Stimulated activated effector memory CD8-positive, alpha-beta T cell treated with anti-CD3 and anti-CD28 coated beads, Interleukin-12 subunit alpha, Interleukin-12 subunit beta, amount 100 ng/mL, for 72 hours (primary cell): ENCODE results near the gene GFI1B.
"Not testable (repeated sequence)": the region's sequence is repeated elsewhere in the genome, so short reads cannot be mapped to it uniquely, and the experiment has no call there.

Source experiments
- ATAC-seq: fragments of 150-1000 bp; cut with Tn5 transposase; 2 replicates; pipeline ENCODE4 v1.10.0; 2021
- DNase-seq, 2 donors: peaks; one replicate each; pipeline ENCODE4 v3.0.0; 2021 to 2022; ENCODE audit warnings: low spot score in 2 of 2
- H3K27ac Mint-ChIP-seq: one replicate; pipeline ENCODE4 v1.8.0; 2022; ENCODE audit warnings: mild to moderate bottlenecking, mixed read lengths
- H3K36me3 Mint-ChIP-seq: one replicate; pipeline ENCODE4 v1.8.0; 2022; ENCODE audit warnings: mild to moderate bottlenecking, mixed read lengths
- H3K4me1 Mint-ChIP-seq: one replicate; pipeline ENCODE4 v1.8.0; 2022; ENCODE audit warnings: mixed read lengths
- H3K4me3 Mint-ChIP-seq: one replicate; pipeline ENCODE4 v1.8.0; 2022; ENCODE audit warnings: mild to moderate bottlenecking, mixed read lengths
- H3K9me3 Mint-ChIP-seq: one replicate; pipeline ENCODE4 v1.8.0; 2022; ENCODE audit warnings: mixed read lengths

The GFI1B gene

DNA sequence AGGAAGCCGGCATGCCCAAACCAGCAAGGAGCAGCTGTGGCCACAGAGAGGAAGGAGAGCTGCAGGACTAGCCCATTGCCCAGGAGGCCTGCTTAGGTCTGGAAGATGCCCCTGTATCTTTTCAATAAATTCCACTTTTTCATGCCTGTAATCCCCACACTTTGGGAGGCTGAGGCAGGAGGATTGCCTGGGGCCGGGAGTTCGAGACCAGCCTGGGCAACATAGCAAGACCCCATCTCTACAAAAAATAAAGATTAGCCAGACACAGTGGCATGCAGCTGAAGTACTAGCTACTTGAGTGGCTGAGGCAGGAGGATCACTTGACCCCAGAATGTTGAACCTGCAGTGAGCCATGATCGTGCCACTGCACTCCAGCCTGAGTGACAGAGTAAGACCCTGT lies 28.8 kb upstream of the GFI1B start:
- Mint-ChIP-seq H3K4me1 (peaks cover 6% of the 10 kb centered on the region), H3K9me3 (no peaks in the 10 kb centered on the region), H3K36me3 (peaks cover 1% of the 10 kb centered on the region), H3K4me3 (no peak overlapping the region), H3K27ac (no peak overlapping the region)
- DNase-seq, result no peak
- ATAC-seq, result no peak

DNA sequence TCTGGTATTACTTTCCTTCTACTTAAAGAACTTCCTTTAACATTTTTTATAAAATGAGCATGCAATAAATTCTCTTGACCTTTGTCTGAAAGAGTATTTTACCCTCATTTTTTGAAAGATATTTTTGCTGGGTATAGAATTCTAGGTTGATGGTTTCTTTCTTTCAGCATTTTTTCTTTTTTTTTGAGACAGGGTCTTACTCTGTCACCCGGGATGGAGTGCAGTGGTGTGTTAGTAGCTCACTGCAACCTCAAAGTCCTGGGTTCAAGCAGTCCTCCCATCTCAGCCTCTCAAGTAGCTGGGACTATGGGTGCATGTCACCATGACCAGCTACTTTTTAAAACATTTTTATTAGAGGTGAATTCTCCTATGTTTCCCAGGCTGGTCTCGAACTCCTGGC lies 23.4 kb upstream of the GFI1B start:
- no peak for ATAC-seq
- Mint-ChIP-seq H3K9me3 (peaks cover 3% of the 10 kb centered on the region), H3K4me1 (no peaks in the 10 kb centered on the region), H3K4me3 (no peak overlapping the region), H3K27ac (no peak overlapping the region), H3K36me3 (no peaks in the 10 kb centered on the region)
- DNase-seq, result no peak

DNA sequence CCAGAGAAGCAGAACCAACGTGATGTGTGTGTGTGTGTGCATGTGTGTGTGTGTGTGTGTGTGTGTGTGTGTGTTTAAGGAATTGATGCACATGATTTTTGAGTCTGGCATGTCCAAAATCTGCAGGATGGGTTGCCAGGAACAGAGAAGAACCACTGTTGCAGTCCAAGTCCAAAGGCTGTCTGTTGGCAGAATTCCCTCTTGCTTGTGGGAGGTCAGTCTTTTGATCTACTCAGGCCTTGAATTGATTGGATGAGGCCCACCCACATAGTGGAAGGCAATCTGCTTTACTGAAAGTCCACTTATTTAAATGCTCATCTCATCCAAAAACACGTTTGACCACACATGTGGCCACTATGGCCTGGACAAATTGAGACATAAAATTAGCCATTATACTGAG lies 22.7 kb upstream of the GFI1B start:
- no peaks in the 10 kb centered on the region for H3K4me1 Mint-ChIP-seq
- ATAC-seq, result no peak
- no peak overlapping the region for H3K27ac Mint-ChIP-seq
- H3K4me3 Mint-ChIP-seq, result no peak overlapping the region
- DNase-seq, result no peak
- H3K36me3 Mint-ChIP-seq, result no peaks in the 10 kb centered on the region
- H3K9me3 Mint-ChIP-seq, result peaks cover 3% of the 10 kb centered on the region

DNA sequence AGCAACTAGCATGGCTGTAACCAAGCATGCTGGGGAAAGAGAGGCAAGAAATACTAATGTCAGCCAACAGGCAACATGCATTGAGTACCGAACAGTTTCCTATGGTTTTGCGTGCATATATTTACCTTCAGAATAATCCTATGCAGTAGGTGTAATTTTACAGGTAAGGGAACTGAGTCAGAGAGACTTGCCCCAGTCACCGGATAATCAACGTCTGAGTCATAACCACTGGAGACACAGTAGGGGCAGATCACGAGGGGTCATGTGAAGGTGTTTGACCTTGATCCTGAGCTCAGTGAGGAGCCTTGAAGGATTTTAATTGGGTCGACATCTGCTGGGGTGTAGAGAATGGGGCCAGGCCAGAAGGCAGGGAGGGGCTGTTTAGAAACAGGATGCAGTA lies 20.7 kb upstream of the GFI1B start:
- ATAC-seq (no peak), DNase-seq (no peak)
- Mint-ChIP-seq H3K9me3 (peaks cover 3% of the 10 kb centered on the region), H3K4me3 (no peak overlapping the region), H3K36me3 (no peaks in the 10 kb centered on the region), H3K27ac (no peak overlapping the region), H3K4me1 (no peaks in the 10 kb centered on the region)

DNA sequence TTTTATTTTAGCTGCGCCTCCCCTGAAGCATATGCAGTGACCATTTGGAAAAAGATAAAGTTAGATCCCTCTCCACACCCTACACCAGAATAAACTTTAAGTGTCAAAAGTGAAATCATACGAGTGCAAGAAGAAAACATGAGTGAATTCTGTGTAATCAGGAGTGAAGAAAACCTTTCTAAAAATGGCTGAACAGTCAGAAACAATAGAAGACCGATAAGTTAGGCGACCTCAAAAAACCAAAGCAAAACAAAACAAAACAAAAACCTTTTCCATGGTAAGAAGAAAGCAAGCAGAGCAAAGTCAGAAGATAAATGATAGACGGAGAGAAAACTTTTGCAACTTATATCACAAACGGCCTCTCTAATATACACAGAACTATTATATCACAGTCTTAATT lies 17.5 kb upstream of the GFI1B start:
- ATAC-seq (no peak), DNase-seq (no peak)
- peaks cover 3% of the 10 kb centered on the region for H3K9me3 Mint-ChIP-seq
- H3K36me3 Mint-ChIP-seq, result no peaks in the 10 kb centered on the region
- H3K4me1 Mint-ChIP-seq, result no peaks in the 10 kb centered on the region
- no peak overlapping the region for H3K4me3 Mint-ChIP-seq
- H3K27ac Mint-ChIP-seq, result no peak overlapping the region

DNA sequence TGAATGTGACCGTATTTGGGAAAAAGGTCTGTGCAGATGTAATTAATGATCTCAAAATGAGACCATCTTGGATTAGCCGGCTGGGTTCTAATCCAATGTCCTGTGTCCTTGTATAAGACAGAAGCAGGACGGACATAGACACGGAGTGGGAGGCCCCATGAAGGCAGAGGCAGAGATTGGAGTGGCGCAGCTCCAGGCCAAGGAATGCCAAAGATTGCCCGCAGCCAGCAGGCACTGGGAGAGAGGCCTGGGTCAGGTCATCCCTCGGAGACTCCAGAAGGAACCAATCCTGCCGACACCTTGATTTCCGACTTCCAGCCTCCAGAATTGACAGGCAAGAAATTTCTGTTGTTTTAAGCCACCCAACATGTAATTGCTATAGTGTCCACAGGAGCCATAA lies 13.0 kb upstream of the GFI1B start:
- Mint-ChIP-seq H3K36me3 (no peaks in the 10 kb centered on the region), H3K4me1 (no peaks in the 10 kb centered on the region), H3K4me3 (no peak overlapping the region), H3K27ac (no peak overlapping the region), H3K9me3 (no peaks in the 10 kb centered on the region)
- no peak for ATAC-seq
- no peak for DNase-seq

DNA sequence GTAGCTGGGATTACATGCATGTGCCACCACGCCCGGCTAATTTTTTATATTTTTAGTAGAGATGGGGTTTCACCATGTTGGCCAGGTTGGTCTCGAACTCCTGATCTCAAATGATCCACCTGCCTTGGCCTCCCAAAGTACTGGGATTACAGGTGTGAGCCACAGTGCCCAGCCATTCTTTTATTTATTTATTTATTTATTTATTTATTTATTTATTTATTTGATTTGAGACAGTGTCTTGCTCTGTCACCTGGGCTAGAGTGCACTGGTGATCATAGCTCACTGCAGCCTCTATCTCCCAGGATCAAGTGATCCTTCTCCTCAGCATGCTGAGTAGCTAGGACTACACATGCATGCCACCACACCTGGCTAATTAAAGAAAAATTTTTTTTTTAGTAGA lies 10.6 kb upstream of the GFI1B start:
- not testable (repeated sequence) for H3K36me3 Mint-ChIP-seq, ATAC-seq, H3K9me3 Mint-ChIP-seq, DNase-seq, H3K4me1 Mint-ChIP-seq, H3K27ac Mint-ChIP-seq, H3K4me3 Mint-ChIP-seq

DNA sequence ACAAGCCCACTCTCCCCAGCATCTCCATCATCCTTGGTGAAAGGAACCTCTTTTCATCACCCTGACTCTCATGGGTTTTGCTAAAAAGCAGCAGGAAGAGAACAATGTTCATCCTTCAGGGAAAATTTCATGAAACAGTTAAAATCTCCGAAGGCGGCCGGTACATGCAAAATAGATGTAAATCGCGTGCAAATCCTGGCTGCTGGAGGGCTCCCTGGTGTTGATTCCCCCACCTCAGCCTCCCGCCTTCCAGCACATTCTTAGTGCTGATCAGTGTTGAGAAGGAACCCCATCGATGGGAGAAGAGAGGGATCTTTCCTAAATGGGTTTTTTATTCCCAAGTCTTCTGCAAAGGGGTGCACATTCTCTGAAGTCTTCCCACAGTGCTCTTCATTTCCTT lies 8.7 kb upstream of the GFI1B start:
- Mint-ChIP-seq H3K9me3 (no peaks in the 10 kb centered on the region), H3K4me1 (peaks cover 6% of the 10 kb centered on the region), H3K27ac (no peak overlapping the region), H3K36me3 (no peaks in the 10 kb centered on the region), H3K4me3 (no peak overlapping the region)
- DNase-seq (no peak), ATAC-seq (no peak)

DNA sequence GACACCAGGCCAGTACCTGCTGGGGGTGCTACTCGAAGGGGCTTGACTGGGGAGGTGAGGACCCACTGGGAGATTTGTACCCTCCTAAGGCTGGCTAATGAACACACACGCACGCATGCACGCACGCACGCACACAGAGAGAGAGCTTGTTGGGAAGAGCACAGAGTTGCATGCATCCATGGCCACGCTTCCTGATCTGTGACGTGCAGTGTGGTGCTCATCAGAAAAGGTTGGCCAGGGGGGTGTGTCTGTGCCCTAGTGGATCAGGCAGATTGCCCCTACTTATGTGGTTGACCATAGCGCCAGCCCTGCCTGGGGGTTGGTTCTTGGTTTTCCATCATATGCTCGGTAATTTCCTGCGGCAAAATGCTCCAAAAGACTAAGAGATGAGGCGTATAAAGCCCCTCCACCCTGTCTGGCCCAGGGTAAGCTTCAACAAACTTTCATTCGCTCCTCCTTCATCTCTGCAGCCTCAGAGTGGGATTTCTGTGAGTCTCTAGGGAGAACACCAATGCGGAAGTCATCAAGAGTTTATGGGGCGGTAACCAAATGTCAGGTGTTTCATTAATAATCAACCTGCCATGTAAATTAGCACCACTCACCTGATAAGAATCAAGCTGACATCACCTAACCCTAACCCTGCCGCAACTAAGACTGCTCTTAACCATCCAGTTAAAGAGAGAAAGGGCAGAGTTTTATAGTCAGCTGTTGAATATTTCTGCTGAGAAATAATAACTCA lies 8.0 kb upstream of the GFI1B start:
- H3K36me3 Mint-ChIP-seq, result no peaks in the 10 kb centered on the region
- H3K4me1 Mint-ChIP-seq, result peaks cover 6% of the 10 kb centered on the region
- no peak overlapping the region for H3K4me3 Mint-ChIP-seq
- no peaks in the 10 kb centered on the region for H3K9me3 Mint-ChIP-seq
- H3K27ac Mint-ChIP-seq, result no peak overlapping the region
- no peak for ATAC-seq
- no peak for DNase-seq

DNA sequence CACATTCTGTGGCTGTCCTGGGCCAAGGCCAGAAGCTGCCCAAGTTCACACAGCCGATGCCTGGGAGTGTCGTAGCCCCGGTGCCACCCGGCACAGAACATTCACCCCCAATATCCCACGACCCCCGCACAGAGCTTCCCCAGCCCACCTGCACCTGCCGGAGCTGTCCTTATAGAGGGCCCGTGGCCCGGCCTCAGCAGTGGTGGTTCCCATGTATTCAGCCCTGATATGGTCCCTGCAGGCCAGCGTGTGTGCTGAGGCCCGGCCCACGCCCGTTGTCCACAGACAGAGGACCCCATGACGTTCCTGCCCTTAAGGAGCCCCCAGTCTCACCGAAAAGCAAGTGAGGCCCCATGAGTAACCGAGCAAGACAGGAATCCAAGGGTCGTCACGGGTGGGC lies 5.3 kb upstream of the GFI1B start:
- DNase-seq, result no peak
- H3K36me3 Mint-ChIP-seq, result no peaks in the 10 kb centered on the region
- no peak overlapping the region for H3K27ac Mint-ChIP-seq
- no peak overlapping the region for H3K4me3 Mint-ChIP-seq
- H3K9me3 Mint-ChIP-seq, result no peaks in the 10 kb centered on the region
- no peak for ATAC-seq
- peaks cover 6% of the 10 kb centered on the region for H3K4me1 Mint-ChIP-seq

DNA sequence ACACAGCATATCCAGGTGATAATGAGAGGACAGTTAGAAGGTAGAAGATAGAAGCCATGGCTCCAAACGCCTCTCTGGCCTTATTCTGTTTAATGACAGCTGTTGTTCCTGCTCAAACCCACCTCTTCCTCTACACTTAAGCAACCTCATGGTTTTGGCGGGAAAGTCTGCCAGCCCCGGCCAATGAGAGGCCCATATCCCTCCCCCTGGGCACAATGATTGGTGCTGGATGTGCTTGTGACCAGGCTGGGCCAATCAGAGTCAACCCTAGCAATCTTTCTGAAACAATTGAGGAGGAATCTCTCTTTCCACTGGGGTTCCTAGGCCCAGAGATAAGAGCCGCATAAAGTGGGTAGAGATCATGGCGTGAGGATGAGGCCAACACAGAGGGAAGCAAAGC lies 4.8 kb upstream of the GFI1B start:
- Mint-ChIP-seq H3K27ac (no peak overlapping the region), H3K4me3 (no peak overlapping the region), H3K4me1 (peaks cover 12% of the 10 kb centered on the region), H3K9me3 (no peaks in the 10 kb centered on the region), H3K36me3 (no peaks in the 10 kb centered on the region)
- ATAC-seq, result peak; percentile 42
- no peak for DNase-seq

DNA sequence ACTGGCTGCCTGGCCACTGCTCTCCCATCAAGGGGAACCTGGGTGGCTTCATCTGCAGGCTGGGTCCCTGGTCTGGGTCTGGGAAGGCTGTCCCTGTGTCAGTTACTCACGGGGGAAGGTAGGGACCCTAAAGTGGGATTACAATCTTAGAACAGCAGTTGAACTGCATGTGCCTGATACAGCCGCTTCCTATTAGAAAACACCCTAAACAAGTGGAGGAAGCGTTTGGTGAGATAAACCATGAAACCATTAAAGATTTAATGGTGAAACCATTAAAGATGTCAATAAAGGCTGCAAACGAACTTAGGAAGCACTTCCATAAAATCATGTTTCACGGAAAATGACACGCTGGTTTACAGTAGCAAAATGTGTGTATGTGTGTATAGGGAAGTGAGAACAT lies 2.5 kb upstream of the GFI1B start:
- H3K4me1 Mint-ChIP-seq, result peaks cover 13% of the 10 kb centered on the region
- no peak overlapping the region for H3K4me3 Mint-ChIP-seq
- no peaks in the 10 kb centered on the region for H3K36me3 Mint-ChIP-seq
- ATAC-seq, result no peak
- no peaks in the 10 kb centered on the region for H3K9me3 Mint-ChIP-seq
- H3K27ac Mint-ChIP-seq, result no peak overlapping the region
- no peak for DNase-seq

DNA sequence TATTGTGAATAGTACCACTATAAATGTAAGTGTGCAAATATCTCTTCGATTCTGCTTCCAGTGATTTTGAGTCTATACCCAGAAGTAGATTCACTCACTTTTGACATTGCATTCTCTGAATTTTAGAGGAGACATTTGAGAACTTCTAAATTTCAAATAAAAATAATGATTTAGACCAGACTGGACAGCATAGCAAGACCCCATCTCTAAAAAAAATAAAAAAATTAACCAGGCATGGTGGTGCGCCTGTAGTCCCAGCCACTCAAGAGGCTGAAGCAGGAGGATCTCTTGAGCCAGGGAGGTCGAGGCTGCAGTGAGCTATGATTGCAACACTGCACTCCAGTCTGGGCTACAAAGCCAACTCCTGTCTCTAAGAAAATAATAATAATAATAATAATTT lies 1.9 kb upstream of the GFI1B start:
- Mint-ChIP-seq H3K4me3 (no peak overlapping the region), H3K27ac (no peak overlapping the region), H3K36me3 (no peaks in the 10 kb centered on the region), H3K9me3 (no peaks in the 10 kb centered on the region), H3K4me1 (peaks cover 13% of the 10 kb centered on the region)
- DNase-seq, result no peak
- ATAC-seq, result no peak

DNA sequence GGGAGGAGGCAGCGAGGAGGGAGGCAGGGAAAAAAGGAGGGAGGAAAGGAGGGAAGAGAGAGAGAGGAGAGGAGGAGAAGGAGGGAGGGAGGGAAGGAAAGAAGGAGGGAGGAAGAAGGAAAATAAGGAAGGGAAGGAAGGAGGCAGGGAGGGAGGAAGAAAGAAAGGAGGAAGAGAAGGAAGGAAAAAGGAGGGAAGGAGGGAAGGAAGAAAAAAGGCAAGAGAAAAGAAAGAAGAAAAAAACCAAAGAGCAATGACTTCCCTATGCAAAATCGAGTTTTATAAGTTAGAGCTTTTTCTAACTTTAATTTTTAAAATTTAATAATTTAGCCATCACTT lies 413 bp upstream of the GFI1B start:
- no peak for ATAC-seq
- H3K27ac Mint-ChIP-seq, result no peak overlapping the region

DNA sequence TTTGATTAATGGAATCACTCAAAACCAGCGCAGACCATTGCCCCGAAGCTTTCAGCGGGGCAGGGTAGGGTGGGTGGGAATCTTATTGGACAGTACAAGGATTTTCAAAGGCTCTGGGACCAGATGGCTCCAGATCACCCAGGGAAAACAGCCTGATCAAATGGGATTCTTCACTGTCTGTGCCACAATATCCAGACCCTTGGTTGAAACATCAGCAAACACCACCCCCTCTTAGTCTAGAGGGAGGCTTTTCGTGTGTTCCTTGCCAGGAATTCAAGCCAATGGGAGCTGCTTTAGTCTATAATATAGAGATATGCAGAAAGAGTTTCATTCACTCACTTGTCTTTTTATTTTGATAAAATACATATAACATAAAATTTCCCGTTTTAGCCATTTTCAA lies 1.7 kb downstream of the GFI1B start:
- Mint-ChIP-seq H3K4me3 (no peak overlapping the region), H3K27ac (no peak overlapping the region), H3K36me3 (no peaks in the 10 kb centered on the region), H3K9me3 (no peaks in the 10 kb centered on the region), H3K4me1 (peaks cover 6% of the 10 kb centered on the region)
- ATAC-seq (no peak), DNase-seq (no peak)

More for the DNA sequence above, 413 bp upstream of the GFI1B start:
- DNase-seq, result no peak
- H3K4me3 Mint-ChIP-seq, result no peak overlapping the region
- H3K4me1 Mint-ChIP-seq, result peaks cover 6% of the 10 kb centered on the region
- H3K36me3 Mint-ChIP-seq, result no peaks in the 10 kb centered on the region
- no peaks in the 10 kb centered on the region for H3K9me3 Mint-ChIP-seq

DNA sequence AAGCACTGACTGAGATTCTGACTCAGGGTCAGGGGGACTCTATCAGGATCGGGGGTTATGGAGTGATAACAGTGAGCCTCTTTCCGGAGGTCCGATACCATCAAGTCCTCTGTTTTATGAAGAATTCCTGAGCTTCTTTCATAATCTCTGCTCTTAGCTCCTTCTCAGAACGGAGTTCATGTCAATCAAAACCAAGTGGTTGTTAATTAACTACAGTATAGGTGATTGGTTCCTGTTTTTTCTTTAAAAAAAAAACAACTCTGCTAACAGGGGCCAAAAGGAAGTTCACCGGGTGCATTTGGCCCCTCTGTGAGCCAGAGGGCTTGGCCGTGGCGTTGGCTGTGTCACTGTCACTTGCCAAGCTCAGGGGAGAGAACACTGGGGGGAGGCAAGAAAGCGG lies 4.0 kb downstream of the GFI1B start:
- no peak overlapping the region for H3K4me3 Mint-ChIP-seq
- peaks cover 6% of the 10 kb centered on the region for H3K4me1 Mint-ChIP-seq
- DNase-seq (no peak), ATAC-seq (no peak)
- H3K9me3 Mint-ChIP-seq, result no peaks in the 10 kb centered on the region
- no peaks in the 10 kb centered on the region for H3K36me3 Mint-ChIP-seq
- no peak overlapping the region for H3K27ac Mint-ChIP-seq
